ENCODE results near the gene FBXW5.

The FBXW5 gene

DNA sequence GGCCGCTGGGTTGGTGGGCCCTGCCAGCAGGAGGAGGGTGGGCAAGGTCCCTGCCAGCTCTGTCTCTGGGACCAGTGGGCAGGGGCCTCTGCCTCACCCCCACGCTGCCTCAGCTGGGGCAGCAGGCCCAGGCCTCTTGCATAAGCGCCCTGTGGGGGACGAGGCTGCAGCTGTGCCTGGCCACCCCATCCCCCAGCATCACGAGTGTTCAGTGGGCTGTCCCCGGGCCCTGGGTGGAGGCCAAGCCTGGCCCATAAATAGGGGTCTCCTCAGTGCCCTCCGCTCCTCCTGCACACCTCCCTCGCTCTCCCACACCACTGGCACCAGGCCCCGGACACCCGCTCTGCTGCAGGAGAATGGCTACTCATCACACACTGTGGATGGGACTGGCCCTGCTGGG lies 32.7 kb upstream of the FBXW5 start, which contains the start of gene PTGDS:
PTGDS (plus strand) TSS at position 282 of the 400 bp plus-strand sequence; CDS start at position 357, 75 bp downstream.
- no peak for DNase-seq

DNA sequence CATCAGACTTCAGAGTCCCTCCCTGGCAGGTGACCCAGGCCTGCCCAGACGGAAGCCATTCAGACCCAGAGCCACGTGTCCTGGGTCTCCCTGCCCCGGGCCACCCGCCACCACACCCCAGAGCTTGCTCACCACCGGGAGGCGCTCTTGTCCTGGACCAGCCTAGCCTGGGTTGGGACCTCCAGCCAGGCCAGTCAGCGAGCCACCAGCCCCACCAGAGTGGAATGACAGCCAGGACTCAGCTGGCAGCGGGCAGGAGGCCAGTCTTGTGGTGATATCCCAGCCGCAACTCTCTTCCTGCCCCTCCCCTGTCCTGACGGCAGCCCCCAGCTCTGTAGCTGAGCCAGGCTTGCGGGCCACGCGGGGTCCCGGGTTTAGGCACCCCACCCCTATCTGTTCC lies 31.1 kb upstream of the FBXW5 start:
- DNase-seq = no peak

DNA sequence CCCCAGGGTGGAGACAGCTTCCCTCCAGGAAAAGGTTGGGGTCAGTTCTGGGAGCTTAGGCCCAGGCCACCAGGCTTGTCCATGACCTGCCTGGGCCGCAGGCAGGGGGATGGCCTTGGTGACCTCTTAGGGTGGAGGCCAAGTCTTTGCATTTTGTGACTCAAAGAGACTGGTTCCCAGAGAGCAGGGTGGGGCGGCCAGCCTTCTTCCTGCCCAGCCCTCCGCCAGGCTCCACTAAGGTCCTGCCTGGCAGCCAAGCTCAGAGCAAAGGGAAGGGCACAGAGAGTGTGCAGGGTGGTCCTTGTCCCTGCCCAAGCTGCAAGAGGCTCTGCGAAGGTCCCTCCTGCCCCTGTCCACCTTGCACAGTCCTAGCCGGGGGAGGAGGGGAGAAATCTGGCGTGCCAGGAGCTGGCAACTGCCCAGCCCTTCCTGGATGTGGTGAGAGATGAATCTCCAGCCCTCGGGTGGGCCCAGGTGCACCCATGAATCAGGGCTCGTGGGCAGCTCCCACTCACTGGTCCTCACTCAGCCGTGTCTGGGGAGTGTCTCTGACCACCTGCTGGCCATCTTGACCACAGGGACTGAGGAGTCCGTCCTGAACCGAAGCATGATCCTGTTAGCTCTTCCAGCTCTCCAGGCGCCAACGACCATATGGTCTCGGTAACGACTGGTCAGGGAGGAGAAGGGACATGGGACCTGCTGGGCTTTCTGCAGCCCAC lies 30.4 kb upstream of the FBXW5 start:
- DNase-seq = no peak

DNA sequence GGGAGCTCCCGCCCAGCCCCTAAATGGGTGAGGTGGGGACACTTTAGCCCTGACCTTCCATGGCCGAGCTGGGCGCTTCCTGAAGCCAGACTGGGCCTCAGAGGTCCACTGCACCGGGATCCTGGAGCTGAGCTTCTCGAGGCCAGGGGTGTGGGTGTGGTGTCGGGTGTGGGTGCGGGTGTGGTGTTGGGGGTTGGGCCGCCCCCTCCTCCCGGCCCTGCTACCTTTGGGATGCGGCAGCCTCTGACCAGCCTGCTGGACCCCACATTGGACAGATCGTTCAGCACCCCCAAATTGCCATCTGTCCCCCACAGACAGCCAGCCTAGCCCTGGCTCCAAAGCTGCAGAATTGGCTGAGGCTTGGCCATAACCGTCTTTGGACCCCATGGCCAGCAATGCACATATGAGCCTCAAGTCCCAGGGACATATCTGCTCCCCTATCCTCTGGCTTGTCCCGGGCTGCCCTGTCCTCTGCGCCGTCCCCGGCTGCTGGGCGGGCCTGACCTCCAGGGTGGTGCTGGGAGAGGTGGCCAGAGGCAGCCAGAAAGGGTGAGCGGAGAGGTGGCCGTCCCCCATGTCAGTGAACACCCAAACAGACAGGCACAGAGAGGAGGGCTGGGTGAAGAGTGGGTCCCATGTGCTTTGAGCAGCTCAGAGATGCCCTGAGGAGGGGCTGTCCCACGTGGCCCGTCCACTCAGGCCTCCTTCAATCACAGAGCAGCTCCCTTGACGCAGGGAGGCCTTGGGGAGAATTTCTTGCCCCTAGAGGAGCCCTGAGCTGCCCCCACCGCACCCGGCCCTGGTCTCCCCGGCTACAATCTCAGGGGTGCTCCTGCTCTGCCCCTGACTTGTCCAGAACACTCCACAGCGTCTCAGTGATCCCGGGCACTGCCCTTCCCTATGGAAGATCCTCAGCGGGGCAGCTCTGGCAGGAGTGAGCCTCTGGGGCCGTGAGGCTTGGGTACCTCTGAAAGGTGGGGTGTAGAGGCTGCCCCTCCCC lies 29.4 kb upstream of the FBXW5 start:
- DNase-seq = no peak

DNA sequence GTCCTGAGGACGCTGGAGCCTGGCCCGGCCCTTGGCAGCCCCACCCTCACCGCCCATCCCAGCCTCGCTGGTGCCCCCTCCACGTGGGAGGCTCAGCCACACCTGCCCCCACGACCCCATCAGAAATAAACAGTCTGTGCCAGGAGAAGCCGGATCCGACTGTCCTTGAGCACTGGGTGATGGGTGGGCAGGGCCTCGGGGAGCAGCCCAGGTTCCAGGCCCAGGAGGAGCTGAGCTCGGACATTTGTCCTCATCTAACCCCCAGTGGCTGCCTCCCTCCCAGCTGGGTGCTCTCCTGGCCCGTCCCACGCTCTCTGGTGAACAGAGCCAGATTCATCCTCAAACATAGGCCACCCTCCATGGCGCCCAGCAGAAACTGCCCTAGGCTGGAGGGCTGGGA lies 28.2 kb upstream of the FBXW5 start:
- no peak for DNase-seq

DNA sequence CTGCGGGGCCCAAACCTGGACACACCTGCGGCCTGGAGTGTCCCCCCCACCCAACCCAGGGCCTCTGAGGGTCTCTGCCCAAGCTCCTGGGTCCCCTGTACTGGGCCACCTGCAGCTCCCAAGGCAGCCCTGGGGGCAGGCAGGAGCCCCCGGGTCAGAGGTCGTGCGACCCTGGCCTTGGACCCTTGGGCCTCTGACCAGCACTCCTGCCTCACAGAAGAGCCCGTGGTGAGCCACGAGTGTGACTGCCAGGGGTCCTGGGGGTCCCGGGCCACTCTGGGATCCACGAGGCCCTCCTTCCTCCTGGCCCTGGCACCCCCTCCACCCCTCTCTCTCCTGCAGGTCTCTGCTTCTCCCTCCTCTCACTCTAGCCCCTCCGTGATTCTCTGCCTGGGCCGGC lies 27.8 kb upstream of the FBXW5 start:
- no peak for DNase-seq

DNA sequence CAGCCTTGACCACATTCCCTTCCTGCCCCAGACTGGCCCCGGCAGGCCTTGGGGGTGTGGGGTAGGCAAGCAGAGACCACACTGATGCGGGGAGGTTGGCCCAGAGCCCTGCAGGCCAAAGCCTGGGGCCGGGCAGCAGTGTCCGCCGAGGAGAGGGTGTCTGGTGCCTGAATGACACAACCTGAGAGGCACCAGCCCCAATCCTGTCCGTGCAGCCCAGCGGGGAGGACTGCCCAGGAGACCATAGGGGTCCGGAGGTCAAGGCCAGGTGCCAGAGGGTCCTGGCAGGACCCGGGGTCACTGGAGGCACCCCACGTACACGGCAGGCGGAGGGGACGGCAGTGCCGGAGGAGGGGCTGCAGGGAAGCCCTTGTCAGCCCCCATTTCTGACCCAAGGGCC lies 27.2 kb upstream of the FBXW5 start:
- DNase-seq = no peak

DNA sequence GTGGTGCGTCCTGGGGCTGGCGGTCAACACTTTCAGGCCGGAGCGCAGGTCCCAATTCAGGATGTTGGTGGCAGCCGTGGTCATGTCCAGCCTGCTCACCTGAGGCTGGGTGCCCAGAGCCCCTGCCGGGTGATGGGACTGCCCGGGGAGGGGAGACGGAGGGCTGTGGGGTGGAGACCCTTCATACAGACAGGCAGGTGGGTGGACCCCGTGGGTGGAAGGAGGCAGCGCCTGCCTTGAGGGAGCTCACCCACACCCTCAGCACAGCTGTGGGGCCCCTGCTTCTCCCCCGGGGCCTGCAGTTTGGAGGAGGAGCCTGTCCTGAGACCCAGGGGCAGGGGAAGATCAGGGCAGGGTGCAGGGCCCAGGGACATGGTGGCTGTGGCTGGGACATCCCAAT lies 25.8 kb upstream of the FBXW5 start:
- DNase-seq = no peak

DNA sequence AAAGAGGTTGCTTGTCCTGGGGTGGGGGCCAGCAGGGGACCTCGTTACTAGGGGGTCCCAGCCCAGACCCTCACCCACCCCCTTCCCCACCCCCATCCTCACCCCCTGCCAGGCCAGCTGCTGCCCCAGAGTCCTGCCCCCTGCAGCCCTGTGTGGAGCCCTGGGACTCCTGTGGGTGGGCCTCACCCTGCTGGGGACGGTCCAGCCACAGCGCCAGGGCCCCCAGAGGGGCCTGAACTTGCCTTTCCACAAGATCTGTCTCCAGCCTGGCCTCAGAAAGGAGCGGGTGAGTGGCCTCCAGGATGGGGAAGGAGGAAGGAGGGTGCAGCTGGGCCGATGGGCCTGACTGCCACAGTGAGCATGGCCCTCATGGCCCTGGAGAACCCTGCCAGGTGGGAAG lies 25.2 kb upstream of the FBXW5 start:
- no peak for DNase-seq

DNA sequence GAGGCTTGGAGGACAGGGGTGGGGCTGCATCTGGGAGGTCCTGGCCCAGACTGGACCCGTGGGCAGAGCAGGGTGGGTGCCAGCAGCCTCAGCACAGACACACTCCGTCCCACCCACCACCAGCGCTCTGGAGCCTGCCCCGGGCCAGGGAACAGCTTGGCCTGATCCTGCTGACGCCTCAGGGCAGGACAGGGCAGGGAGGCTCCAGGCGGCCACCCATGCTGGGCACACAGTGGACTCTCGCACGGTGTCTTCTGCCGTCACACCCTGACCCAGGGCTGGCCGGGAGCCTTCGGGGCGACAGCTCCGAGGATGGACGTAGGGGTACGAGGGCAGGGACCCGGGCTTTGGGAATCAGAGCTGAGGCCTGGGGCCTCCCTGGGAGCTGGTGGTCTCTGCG lies 24.6 kb upstream of the FBXW5 start:
- no peak for DNase-seq

DNA sequence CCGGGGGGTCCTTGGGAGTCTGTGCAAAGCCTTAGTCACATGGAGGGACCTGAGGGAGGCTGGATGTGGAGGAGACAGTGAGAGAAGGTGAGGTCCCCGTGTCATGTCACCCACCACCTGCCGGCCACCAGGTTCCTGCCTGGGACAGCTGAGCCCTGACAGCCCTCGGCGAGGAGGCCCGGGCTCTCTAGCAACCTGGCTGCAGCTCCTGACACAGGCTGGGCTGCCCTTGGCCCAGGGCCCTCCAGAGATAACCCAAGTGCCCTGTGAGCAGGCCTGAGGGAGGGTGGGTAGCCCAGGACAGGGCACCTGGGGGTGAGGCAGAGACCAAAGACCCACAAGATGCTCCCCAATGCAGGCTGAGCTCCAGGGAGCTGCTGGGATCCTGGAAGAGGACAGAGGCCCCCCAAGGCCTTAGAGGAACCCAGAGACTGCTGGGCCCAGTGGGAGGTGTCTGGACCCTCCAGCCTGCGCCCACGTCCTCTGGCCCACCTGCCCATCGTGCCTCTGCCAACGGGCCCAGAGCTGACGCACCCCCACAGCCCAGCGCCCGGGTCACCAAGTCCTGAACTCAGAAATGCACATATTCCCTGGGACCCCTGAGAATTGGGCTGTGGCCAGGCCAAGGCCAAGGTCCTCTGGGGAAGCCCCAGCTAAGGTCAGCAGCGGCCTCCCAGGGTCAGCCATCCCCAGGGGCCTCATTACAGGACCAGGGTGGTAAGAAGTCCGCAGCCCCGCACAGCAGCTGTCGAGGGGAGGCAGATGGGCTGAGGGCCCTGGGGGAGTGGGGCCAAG lies 24.0 kb upstream of the FBXW5 start:
- DNase-seq = no peak

DNA sequence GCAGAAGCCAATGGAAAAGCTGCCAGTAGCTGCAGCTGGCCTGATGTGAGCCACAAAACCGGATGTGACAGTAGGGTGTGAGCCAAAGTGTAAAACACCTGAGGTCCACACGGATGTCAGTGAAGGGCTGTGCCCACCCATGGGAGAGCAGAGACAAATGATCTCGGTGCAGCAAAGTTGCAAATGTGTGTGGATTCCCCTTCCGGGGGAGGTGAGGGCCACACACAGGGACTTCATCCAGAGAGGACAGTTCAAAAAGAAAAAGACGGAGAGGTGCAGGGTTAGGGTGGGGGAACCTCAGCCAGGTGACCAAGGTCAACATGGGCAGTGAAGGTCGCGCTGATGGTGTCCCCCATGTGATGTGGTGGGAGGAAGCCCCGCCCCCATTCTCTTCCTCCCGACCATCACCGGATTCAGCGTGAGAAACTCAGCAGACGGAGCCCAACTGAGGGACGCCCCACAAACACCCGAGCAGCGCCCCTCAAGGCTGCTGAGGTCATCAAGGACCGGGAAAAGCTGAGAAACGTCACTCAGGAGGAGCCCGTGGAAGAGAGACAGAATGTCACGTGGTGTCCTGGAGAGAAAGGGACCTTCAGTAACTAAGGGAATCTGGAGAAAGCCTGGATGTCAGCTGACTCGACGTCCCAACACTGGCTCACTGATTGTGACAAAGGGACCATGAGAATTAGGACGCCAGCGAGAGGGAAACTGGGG lies 21.4 kb upstream of the FBXW5 start:
- no peak for DNase-seq

DNA sequence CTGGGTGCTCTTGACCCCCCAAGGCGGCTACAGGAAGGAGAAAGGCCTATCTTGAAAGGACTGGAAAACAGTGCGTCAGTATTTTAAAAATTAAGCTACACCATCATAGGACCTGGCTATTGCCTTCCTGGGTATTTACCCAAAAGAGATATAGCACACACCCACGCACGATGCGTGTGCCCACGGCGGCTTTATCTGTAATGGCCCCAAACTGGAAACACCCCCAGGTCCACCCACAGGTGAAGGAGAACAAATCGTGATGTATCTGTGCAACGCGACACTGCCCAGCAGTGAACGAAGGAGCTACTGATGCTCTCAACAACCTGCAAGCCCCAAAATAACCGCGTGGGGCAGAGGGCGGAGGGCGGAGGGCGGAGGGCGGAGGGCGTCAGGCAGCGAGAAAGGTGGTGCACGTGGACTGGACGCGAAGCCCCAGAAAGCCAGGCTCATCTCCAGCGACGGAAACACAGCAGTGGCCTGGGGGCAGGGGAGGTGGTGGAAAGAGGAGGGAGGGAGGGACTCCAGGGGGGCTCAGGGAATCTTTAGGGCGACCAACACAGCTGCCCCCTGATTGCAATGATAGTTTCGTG lies 20.4 kb upstream of the FBXW5 start:
- DNase-seq = no peak

DNA sequence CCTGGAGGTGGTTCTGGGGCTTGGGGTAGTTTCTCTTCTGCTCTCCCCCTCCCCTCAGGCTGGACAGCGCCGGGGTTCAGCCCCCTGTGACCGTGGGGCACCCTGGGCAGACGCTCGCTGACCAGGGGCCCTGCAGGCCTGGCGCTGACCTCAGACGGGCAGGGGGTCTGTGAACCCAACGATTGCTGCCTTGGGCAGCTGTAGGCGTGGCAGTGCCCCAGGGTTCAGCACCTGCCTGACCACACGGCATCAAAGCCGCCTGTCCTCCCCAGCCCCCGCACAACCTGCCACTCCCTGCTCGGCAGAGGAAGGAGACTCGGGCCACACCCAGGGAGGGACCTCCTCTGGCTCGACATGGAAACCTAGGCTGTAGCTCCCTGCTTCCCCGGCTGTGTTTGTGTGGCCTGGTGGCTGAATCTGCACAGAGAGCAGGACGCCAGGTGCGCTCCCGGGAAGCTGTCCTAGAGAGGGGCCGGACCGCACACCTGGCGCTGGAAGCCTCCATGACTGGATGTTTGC lies 19.7 kb upstream of the FBXW5 start:
- DNase-seq = no peak

DNA sequence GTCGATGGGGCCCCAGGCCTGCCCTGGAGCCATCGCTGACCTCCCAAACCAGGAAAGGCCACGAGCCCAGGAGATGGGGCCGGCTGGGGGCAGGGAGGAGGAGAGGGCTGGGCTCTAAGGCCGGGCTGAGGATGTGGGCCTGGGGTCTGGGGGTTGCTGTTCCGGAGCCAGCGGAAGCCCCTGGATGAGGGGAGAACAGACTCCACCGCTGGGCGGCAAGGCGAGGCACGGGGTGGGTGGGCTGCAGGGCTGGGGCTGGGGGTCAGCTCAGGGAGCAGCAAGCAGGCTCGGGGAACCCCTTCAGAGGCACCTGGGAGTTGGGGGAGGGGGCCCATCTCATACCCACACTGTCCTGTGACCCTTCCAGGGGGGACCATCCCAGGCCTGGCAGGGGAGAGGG lies 19.2 kb upstream of the FBXW5 start:
- no peak for DNase-seq

DNA sequence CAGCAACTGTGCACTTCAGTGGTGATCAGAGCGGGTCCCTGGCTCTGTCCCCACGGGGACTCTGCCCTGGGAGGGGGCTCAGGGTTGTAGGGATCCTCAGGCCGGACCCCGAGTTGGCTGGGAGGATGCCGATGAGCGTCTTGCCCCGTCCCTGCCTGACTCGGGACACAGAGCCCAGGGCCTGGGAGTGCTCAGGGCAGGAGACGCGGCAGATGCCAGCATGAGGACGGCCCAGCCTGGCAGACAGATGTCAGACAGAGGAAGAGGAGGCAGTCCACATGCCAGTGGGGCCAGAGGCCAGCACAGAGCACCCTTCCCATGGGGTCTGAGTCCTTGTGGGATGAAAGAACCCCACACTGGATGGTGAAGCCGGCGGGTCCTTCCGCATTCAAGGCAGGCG lies 18.8 kb upstream of the FBXW5 start:
- no peak for DNase-seq

DNA sequence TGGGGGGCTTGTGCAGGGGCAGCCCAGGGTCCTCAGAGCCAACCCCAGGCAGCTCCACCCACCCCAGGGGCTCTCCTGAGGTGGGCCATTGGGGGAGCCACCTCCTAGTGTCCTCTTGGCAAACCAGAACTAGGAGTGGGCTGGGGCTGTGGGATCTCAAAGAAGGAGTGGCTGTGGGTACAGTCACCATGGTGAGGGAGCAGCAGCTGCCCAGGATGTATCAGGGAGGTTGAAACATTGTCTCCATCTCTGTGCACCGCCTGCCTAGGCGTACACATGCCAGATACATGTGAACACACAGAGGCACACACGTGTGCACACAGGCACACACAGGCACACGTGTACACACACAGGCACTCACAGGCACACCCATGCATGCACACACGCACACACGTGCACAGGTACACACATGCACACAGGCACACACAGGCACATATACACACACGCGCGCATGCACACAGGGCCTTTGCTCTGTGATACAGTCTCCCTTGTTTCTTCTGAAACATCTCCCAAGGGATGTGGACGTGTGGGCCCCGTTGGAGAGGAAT lies 18.2 kb upstream of the FBXW5 start:
- DNase-seq = no peak

DNA sequence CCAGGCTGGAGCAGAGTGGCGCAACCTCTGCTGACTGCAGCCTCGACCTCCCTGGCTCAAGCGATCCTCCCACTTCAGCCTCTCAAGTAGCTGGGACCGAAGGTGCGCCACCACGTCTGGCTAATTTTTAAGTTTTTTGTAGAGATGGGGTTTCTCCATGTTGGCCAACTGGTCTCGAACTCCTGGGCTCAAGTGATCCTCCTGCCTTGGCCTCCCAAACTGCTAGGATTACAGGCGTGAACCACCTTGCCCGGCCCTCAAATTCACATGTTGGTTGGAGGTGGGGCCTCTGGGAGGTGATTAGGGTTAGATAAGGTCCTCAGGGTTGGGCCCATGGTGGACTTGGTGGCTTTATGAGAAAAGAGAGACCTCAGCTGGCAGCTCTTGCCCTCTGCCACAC lies 17.6 kb upstream of the FBXW5 start:
- DNase-seq = no peak

DNA sequence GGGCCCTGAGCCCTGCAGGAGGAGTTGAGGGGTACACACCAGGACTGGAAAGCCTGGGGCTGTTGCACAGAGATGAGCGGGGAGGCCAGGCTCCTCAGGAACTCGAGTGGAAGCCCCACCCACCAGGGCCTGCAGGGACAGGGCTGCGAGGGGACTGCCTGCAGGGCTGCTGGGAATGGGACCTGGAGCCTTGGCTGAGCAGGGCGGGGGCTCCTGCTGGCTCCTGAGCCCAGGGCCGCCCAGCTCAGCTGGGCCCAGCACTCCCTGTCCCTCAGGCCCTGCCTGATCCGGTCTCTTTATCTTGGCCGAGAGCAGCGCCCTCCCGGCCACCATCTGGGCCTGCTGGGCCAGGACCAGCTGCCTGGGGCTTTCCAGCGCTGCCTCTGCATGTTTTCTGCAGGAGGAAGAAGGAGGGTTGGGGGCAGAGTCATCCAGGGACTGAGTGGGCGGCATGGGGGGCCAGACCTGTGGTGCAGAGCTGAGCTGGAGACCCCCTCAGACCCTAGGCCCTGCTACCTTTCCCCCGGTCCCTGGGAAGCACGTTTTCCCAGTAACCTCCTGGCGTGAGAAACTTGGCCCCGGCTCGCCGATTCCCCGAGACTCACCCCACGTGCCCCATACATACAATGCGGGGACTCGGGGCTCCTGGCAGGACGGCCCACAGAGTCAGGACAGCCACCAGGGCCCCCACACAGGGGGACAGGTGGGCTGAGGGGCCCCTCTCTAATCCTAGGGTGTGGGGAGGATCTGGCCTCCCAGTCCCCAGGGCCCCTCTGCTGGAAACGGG lies 16.9 kb upstream of the FBXW5 start:
- no peak for DNase-seq

DNA sequence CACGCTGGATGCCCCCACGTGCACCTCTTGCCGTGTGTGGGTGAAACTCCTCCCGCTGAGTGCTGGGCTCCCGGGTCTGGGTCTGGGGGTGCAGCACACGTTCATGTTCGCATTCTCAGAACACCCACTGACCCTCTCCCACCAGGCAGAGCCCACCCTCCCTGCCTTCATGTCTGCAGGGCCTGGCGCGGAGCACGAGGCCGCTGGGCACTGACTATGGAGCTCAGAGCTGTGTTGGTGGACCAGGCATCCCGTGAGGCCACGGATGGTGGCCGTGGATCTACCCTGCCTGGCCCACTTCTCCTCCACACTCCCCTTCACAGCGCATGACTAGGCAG lies 16.4 kb upstream of the FBXW5 start:
- no peak for DNase-seq
